Activated naive CD4-positive, alpha-beta T cell treated with anti-CD3 and anti-CD28 coated beads, Interleukin-2, amount 10 ng/mL, durations not matched to agents 7 days and 5 days (primary cell): ENCODE data around the gene PBX3.

Source experiments
- CTCF ChIA-PET: fragments of 350-600 bp; sonication (Branson Sonifier 250); formaldehyde crosslinking; loops from one replicate; lab custom pipeline; 2021; ENCODE audit warnings: antibody characterized with exemption; lab: Charles Lee
- DNase-seq: peaks from one replicate; pipeline ENCODE4 v3.0.0-alpha.2; 2020
- H3K27ac Mint-ChIP-seq: one replicate; pipeline ENCODE4 v1.8.0; 2021; ENCODE audit warnings: mild to moderate bottlenecking, moderate library complexity, mixed read lengths
- H3K27me3 Mint-ChIP-seq: one replicate; pipeline ENCODE4 v1.8.0; 2021; ENCODE audit warnings: mild to moderate bottlenecking, mixed read lengths
- H3K36me3 Mint-ChIP-seq: one replicate; pipeline ENCODE4 v1.8.0; 2021; ENCODE audit warnings: mixed read lengths
- H3K4me1 Mint-ChIP-seq: one replicate; pipeline ENCODE4 v1.8.0; 2021; ENCODE audit warnings: mixed read lengths
- H3K4me3 Mint-ChIP-seq: one replicate; pipeline ENCODE4 v1.8.0; 2021; ENCODE audit warnings: mild to moderate bottlenecking, moderate library complexity, mixed read lengths
- H3K9me3 Mint-ChIP-seq: one replicate; pipeline ENCODE4 v1.8.0; 2021; ENCODE audit warnings: mixed read lengths

The PBX3 gene

DNA sequence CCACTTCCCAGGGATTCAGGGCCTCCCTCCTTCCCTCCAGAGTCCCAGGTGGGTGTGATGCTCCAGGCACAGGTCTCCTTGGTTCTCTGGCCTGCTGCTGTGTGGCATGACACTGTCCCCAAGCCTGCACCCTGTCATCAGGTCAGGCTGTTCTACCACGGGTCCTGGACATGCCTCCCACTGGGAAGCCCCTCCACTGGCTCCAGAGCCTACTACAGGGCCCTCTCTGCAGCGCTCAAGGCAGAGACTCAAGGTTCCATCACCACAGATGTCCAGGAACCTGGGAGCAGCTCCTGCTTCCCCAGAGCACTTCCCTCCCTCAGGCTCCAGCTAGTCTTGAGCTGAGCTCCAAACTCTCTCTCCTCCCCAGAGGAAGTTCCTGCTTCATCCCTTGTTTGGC lies 237.3 kb downstream of the PBX3 start:
- H3K27ac Mint-ChIP-seq, result no peak overlapping the region
- no peak overlapping the region for H3K4me3 Mint-ChIP-seq
- H3K9me3 Mint-ChIP-seq, result peaks cover 10% of the 10 kb centered on the region
- CTCF ChIA-PET, result no interaction called here
- H3K4me1 Mint-ChIP-seq, result no peaks in the 10 kb centered on the region
- no peaks in the 10 kb centered on the region for H3K27me3 Mint-ChIP-seq
- DNase-seq, result no peak
- H3K36me3 Mint-ChIP-seq, result no peaks in the 10 kb centered on the region

DNA sequence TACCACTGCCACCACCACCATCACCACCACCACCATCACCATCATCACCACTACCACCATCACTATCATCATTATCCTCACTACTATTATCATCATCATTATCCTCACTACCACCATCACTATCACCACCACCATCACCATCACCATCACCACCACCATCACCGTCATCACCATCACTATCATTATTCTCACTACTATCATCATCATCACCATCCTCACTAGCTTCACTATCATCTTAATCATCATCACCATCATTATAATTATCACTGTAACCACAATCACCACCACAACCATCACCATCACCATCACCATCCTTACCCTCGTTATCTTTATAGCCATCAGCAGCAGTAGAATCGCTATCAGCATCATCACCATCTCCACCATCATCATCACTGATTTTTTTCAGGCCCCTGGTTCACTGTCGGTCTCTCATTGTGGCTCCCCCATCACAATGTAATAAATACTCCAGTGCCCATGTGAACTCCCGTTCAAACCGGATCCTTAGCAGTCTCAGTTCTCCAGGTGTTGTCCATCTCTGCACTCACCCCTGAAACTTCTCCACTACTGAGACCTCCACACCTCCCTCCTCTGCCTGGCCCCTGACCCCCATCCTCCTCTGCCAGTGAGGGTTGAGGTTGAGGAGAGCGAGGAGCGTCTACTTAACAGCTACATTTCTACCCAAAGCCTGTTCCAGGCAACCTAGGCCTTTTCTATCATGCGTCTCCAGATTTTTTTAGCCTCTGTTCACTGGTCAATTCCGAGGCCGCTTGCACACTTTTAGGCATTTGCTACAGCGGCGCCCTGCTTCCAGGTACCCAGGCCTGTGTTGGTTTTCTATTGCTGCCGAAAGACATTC lies 238.2 kb downstream of the PBX3 start:
- no peaks in the 10 kb centered on the region for H3K36me3 Mint-ChIP-seq
- CTCF ChIA-PET, result no interaction called here
- no peak for DNase-seq
- H3K4me1 Mint-ChIP-seq, result no peaks in the 10 kb centered on the region
- H3K27me3 Mint-ChIP-seq, result no peaks in the 10 kb centered on the region
- H3K4me3 Mint-ChIP-seq, result no peak overlapping the region
- H3K27ac Mint-ChIP-seq, result no peak overlapping the region
- peaks cover 2% of the 10 kb centered on the region for H3K9me3 Mint-ChIP-seq

DNA sequence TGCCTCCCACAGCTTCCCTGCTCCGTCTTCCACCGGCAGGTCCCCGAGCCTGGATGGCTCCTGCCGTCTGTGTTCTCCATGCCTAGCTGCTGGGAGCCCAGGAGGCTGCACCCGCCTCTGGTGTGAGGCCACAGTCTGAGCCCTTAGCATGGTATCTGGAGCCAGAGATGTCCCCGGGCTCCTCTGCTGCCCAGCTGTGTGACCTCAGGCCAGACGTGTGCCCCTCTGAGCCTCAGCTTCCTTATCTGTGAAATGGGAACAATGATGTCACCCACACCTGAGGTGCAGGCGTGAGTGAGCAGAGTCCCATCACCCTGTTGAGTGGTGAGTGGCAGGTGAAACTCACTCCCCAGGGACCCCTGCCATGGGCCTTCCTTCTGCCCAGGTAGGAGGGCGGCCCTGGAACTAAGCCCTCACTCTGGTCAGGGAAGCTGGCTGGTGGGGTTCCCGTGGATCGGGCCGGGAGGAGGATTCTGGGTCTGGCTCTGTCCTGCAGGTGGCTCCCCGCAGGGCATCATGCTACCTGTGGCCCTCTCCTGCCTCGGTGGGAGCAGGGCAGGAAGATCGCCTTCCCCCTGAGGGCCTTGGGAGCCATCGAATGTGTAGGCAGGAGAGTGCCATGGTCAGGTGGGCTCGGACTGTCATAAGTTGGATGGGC lies 239.0 kb downstream of the PBX3 start:
- no peak for DNase-seq
- H3K4me1 Mint-ChIP-seq, result no peaks in the 10 kb centered on the region
- H3K27me3 Mint-ChIP-seq, result no peaks in the 10 kb centered on the region
- no peaks in the 10 kb centered on the region for H3K36me3 Mint-ChIP-seq
- CTCF ChIA-PET, result interaction anchor here (1.2 kb wide), 1 partner anchor 260 kb away, joined by 3 read pairs; no protein-coding TSS in a partner anchor
- no peak overlapping the region for H3K27ac Mint-ChIP-seq
- peaks cover under 1% of the 10 kb centered on the region for H3K9me3 Mint-ChIP-seq
- H3K4me3 Mint-ChIP-seq, result no peak overlapping the region

DNA sequence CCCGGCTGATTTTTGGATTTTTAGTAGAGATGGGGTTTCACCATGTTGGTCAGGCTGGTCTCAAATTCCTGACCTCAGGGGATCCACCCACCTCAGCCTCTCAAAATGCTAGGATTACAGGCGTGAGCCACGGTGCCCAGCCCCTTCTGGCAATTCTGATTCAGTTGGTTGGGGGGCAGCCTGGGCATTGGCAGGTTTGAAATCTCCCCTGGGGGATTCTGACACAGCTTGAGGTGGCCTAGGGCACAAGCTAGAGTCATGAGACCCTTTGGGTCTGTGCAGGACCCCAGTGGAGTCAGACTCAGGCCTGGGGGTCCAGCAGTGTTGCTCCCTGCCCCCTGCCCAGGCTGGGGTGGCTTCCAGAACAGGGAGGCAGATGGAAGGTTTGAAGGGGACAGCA lies 239.8 kb downstream of the PBX3 start:
- DNase-seq, result no peak
- CTCF ChIA-PET, result interaction anchor here (1.2 kb wide), 1 partner anchor 261 kb away, joined by 3 read pairs; no protein-coding TSS in a partner anchor
- H3K27me3 Mint-ChIP-seq, result no peaks in the 10 kb centered on the region
- H3K9me3 Mint-ChIP-seq, result no peaks in the 10 kb centered on the region
- H3K36me3 Mint-ChIP-seq, result no peaks in the 10 kb centered on the region
- H3K4me1 Mint-ChIP-seq, result no peaks in the 10 kb centered on the region
- no peak overlapping the region for H3K27ac Mint-ChIP-seq
- no peak overlapping the region for H3K4me3 Mint-ChIP-seq

DNA sequence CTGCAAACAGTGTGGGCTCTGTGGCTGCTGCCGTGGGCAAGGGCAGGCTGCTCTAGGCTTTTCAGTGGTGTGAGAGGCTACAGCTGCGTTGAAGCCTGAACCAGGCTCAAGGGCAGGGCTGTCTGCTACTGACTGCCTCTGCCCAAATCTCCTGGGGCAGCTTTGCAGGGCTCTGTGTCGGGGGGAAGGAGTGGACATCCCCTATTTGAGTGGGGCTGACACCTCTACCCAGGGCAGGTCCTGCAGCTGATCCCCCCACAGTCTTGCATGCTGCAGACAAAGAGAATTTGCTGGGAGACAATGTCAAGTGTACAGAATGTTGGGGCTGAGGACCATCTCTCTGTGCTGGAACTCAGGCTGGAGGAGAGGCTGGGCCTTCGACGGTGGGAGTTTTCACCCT lies 240.2 kb downstream of the PBX3 start:
- H3K36me3 Mint-ChIP-seq, result no peaks in the 10 kb centered on the region
- H3K4me1 Mint-ChIP-seq, result no peaks in the 10 kb centered on the region
- CTCF ChIA-PET, result interaction anchor here (1.2 kb wide), 1 partner anchor 261 kb away, joined by 3 read pairs; no protein-coding TSS in a partner anchor
- no peak overlapping the region for H3K27ac Mint-ChIP-seq
- no peaks in the 10 kb centered on the region for H3K9me3 Mint-ChIP-seq
- H3K4me3 Mint-ChIP-seq, result no peak overlapping the region
- DNase-seq, result no peak
- no peaks in the 10 kb centered on the region for H3K27me3 Mint-ChIP-seq

DNA sequence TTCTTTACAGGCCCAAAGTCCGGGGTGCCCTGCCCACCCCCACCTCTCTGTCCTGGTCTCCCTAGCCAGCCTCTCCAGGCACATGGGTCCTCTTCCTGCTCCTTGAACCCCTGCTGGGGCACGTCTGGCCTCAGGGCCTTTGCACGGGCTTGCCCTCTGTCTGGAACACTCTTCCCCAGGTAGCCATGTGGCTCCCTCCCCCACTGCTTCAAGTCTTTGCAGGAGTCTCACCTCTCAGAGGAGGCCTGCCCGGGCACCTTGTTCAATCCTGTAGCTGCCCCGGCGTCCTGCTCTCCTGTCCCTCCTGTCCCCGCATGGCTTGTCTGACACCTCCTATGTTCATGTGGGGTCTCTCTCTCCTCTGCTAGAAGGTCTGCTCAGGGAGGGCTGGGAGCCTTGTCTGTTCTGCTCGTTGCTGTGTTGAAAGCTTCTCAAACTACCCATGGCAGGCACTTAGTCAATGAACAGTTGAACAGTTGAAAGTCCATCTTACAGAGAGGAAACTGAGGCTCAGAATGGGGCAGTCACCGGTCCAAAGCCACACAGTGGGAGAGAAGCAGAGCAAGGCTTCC lies 241.4 kb downstream of the PBX3 start:
- H3K9me3 Mint-ChIP-seq, result no peaks in the 10 kb centered on the region
- H3K4me3 Mint-ChIP-seq, result no peak overlapping the region
- no peak for DNase-seq
- H3K4me1 Mint-ChIP-seq, result no peaks in the 10 kb centered on the region
- CTCF ChIA-PET, result no interaction called here
- H3K27ac Mint-ChIP-seq, result no peak overlapping the region
- H3K27me3 Mint-ChIP-seq, result no peaks in the 10 kb centered on the region
- H3K36me3 Mint-ChIP-seq, result no peaks in the 10 kb centered on the region

DNA sequence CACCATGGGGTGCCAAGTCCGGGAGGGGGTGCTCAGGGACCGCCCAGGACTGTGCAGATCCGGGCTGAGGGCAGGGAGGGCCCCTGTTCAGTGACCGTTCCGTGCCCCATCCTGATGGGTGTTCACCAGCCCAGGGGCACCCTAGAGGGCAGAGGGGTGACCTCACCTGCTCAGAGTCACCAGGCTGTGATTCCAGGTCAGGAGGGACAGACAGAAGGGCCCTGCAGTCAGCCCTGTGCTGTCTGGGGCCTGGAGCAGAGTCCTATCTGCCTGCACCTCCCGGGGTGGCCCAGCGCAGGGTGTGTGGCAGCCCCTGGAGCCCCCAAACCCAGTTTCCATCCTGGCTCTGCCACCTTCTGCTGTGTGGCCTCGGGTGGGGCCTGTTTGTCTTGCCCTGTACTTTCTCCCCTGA lies 241.9 kb downstream of the PBX3 start:
- Mint-ChIP-seq H3K36me3 (no peaks in the 10 kb centered on the region), H3K9me3 (no peaks in the 10 kb centered on the region), H3K4me1 (no peaks in the 10 kb centered on the region), H3K4me3 (no peak overlapping the region), H3K27ac (no peak overlapping the region), H3K27me3 (no peaks in the 10 kb centered on the region)
- no peak for DNase-seq
- CTCF ChIA-PET, result no interaction called here

DNA sequence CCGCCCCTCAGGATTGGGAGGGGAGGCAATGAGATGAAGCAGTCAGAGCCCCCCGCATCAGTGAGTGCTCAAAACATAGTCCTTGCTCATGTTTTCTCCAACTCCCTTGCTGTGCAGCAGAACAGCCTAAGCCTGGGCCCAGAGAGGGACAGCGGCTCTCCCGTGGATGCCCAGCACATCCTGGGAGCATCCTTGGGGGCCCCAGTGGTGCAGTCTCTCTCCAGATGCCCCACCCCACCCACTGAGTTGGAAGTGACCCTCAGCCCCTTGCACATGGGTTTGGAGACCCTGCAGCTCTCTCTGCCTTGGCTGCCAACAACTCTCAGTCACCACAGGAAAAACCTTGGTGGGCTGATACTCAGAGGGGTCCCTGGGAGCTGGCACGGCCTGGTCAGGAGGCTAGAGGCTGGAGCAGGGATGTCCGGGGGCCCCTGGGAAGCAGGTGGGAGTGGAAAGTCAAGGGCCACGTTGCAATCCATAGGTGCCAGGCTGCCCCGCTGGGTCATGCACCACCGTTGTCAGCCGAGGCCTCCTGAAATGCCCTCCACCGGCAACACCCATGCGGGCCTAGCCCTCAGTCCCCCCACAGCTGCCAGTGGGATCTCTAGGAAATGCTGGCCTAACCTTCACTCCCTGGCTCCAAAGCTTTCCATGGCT lies 242.5 kb downstream of the PBX3 start:
- CTCF ChIA-PET, result no interaction called here
- H3K36me3 Mint-ChIP-seq, result no peaks in the 10 kb centered on the region
- H3K9me3 Mint-ChIP-seq, result no peaks in the 10 kb centered on the region
- no peak overlapping the region for H3K27ac Mint-ChIP-seq
- H3K4me1 Mint-ChIP-seq, result no peaks in the 10 kb centered on the region
- H3K27me3 Mint-ChIP-seq, result no peaks in the 10 kb centered on the region
- no peak overlapping the region for H3K4me3 Mint-ChIP-seq
- DNase-seq, result no peak

DNA sequence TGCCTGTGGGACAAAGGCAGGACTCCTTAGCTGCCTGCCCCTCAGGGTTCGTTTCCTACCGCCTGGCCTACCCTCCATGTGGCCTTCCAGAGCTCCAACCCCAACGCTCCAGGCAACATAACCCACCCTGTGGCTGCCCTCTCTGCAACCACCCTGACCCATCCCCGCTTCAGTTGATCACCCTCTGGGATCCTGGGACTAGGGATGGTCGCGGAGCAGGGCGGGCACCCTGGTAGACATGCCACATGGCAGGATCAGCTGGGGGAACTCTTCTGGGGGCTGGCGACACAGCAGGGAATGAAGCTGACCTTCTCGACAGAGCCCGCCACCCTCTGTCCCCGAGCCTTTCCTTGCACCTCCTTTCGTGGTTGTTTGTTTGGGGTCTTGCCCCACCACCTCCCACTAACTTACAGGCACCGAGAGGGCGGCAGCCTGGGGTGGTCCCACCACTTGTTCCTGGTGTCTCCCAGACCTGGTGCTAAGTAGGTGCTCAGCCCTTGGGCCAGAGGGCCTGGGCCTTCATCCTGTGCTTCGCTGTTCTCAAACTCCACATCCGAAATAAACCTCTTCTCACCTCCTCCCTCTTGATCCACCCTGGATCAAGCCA lies 243.1 kb downstream of the PBX3 start:
- Mint-ChIP-seq H3K4me3 (no peak overlapping the region), H3K4me1 (no peaks in the 10 kb centered on the region), H3K27me3 (no peaks in the 10 kb centered on the region), H3K27ac (no peak overlapping the region), H3K36me3 (no peaks in the 10 kb centered on the region), H3K9me3 (no peaks in the 10 kb centered on the region)
- CTCF ChIA-PET, result interaction anchor here (0.9 kb wide), 1 partner anchor 501 kb away, joined by 3 read pairs; no protein-coding TSS in a partner anchor
- DNase-seq, result peak; percentile 15

DNA sequence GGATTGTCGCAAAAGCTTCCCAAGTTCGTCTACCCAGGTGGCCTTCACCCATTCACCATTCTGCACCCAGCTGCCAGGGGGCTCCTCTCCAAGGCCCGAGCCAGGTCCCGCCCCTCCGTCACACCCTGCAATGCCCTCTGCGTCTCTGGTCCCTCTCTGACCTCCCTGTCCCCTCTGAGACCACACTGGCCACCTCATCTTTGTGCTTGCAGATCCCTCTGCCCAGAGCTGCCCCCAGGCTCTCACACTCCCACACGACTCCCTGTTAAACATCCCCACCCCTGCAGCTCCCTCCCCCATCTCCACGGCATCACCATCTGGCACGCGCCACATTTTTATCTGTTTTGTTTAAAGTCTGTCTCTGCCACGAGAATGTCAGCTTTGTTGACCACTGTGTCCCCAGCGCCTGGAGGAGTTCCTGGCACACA lies 243.6 kb downstream of the PBX3 start:
- Mint-ChIP-seq H3K27ac (no peak overlapping the region), H3K27me3 (no peaks in the 10 kb centered on the region), H3K36me3 (no peaks in the 10 kb centered on the region), H3K4me1 (no peaks in the 10 kb centered on the region), H3K9me3 (no peaks in the 10 kb centered on the region), H3K4me3 (no peak overlapping the region)
- CTCF ChIA-PET, result interaction anchor here (0.9 kb wide), 1 partner anchor 501 kb away, joined by 3 read pairs; no protein-coding TSS in a partner anchor
- peak; percentile 19 for DNase-seq

DNA sequence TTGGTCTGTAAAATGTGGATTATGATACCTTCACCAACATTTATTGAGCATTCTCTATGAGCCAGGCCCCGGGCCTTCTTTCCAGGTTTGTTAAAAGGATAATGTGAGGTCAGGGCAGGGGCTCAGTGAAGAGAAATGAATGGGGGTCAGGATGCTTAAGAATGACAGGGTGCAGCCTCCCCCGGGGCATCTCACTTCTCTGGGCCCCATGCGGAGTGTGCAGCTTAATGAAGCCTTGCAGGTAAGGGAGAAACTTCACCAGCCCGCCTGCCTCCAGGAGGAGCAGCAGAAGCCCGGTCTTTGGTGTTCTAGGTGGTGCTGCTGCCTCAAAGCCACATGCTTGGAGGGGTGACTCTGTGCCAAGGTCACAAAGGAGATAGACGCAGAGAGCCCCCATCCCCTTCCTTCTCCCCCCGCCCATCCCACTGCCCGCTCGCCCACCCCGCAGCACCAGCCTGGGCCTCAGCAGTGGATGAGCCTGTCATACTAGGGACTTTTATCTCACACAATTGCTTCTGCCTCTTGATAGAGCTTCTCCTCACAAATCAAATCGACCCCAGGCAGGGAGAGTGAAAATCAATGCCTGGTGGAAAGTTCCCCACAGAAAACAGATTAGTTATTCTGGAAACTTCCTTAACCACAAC lies 244.8 kb downstream of the PBX3 start:
- no peak overlapping the region for H3K4me3 Mint-ChIP-seq
- no peaks in the 10 kb centered on the region for H3K27me3 Mint-ChIP-seq
- H3K9me3 Mint-ChIP-seq, result no peaks in the 10 kb centered on the region
- no peak overlapping the region for H3K27ac Mint-ChIP-seq
- H3K36me3 Mint-ChIP-seq, result no peaks in the 10 kb centered on the region
- CTCF ChIA-PET, result no interaction called here
- H3K4me1 Mint-ChIP-seq, result no peaks in the 10 kb centered on the region
- peak; percentile 14 for DNase-seq

DNA sequence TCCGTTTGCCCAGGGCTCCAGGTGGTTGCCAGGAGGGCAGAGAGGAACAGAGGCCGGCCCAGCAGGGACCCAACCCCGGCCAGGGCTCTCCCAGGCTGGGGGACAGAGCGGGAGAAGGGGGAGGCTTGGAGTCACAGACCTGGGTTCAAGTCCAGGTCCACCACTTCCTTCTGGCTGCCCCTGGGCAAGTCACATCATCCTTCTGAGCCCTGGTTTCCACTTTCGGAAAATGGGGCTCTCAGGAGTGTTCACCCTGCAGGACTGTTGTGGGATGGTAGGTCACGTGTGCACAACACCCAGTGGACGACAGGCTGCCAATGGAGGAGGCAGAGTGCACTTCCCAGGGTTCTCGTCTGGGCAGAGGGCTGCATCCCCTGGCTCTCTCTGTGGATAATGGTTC lies 245.4 kb downstream of the PBX3 start:
- no peak overlapping the region for H3K27ac Mint-ChIP-seq
- no peaks in the 10 kb centered on the region for H3K9me3 Mint-ChIP-seq
- H3K36me3 Mint-ChIP-seq, result no peaks in the 10 kb centered on the region
- no peak overlapping the region for H3K4me3 Mint-ChIP-seq
- no peaks in the 10 kb centered on the region for H3K4me1 Mint-ChIP-seq
- DNase-seq, result peak; percentile 8
- CTCF ChIA-PET, result no interaction called here
- no peaks in the 10 kb centered on the region for H3K27me3 Mint-ChIP-seq

DNA sequence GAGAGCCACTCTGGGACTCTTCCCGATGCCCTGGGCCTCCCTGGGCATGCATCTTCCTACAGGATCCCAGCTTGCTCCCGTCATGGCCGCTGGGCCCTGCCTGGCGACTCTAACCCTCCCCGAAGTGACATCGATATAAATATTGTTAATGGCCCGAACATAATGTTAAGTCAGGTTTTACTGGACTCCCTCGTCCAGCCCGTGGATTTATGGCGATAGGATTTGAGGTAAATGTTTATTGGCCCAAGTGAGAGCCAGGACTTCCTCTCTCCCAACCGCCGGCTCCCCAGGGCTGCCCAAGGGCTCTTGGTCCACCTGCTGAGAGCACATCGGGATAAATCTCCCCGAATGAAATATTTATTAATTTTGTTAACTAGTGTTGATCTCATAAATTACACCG lies 246.3 kb downstream of the PBX3 start:
- CTCF ChIA-PET, result no interaction called here
- H3K4me3 Mint-ChIP-seq, result no peak overlapping the region

More for the DNA sequence above, 246.3 kb downstream of the PBX3 start:
- no peaks in the 10 kb centered on the region for H3K36me3 Mint-ChIP-seq
- no peaks in the 10 kb centered on the region for H3K4me1 Mint-ChIP-seq
- H3K27me3 Mint-ChIP-seq, result no peaks in the 10 kb centered on the region
- no peak overlapping the region for H3K27ac Mint-ChIP-seq
- DNase-seq, result peak; percentile 6
- H3K9me3 Mint-ChIP-seq, result no peaks in the 10 kb centered on the region
